ENCODE data around the gene HOXD8. TPM values are rescaled to one million over a fixed set of nuclear protein-coding genes. Genes with fewer than 3 reads are reported as not detected.

The HOXD8 gene
- total RNA-seq, 4 donors from 2014 or later = 1.4 to 6.0 (median 2.6) TPM

DNA sequence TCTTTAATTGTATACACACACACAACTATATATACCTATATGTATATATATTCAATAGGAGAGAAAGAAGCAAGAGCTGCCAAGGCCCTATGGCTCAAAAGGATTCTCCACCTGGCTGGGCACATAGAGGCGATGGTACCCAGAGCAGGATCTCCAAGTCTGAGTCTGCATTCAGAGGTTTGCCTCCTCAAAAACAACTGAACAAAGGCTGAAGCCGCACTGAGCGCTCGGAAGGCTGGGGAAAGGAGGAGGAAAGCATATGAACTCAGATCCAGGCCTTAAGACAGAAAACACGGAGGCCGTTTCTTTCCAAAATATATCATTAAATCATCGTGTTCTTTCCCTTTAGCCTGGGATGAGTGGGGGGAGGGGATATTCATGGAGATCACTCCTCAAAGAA lies 26.3 kb upstream of the HOXD8 start:
- peaks cover 99% of the 10 kb centered on the region for H3K27me3 ChIP-seq
- 59% methylated on average over 7 of the region's 7 CpGs for WGBS
- TF ChIP-seq EP300 (IDR thresholded peaks at IDR 0.05) (no peak), POLR2A (IDR thresholded peaks at IDR 0.05) (no peak), POLR2AphosphoS5 (IDR thresholded peaks at IDR 0.05) (no peak)
- TF ChIP-seq, protein P1, sequence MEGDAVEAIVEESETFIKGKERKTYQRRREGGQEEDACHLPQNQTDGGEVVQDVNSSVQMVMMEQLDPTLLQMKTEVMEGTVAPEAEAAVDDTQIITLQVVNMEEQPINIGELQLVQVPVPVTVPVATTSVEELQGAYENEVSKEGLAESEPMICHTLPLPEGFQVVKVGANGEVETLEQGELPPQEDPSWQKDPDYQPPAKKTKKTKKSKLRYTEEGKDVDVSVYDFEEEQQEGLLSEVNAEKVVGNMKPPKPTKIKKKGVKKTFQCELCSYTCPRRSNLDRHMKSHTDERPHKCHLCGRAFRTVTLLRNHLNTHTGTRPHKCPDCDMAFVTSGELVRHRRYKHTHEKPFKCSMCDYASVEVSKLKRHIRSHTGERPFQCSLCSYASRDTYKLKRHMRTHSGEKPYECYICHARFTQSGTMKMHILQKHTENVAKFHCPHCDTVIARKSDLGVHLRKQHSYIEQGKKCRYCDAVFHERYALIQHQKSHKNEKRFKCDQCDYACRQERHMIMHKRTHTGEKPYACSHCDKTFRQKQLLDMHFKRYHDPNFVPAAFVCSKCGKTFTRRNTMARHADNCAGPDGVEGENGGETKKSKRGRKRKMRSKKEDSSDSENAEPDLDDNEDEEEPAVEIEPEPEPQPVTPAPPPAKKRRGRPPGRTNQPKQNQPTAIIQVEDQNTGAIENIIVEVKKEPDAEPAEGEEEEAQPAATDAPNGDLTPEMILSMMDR (IDR thresholded peaks at IDR 0.05) = no peak
- no peak for DNase-seq (ENCODE audit: low spot score in 2 of 2)
- peaks cover 56% of the 10 kb centered on the region for H3K4me1 ChIP-seq
- H3K4me3 ChIP-seq = no peak overlapping the region
- no peaks in the 10 kb centered on the region for H3K36me3 ChIP-seq
- no peak overlapping the region for H3K27ac ChIP-seq
- no peaks in the 10 kb centered on the region for H3K9me3 ChIP-seq

DNA sequence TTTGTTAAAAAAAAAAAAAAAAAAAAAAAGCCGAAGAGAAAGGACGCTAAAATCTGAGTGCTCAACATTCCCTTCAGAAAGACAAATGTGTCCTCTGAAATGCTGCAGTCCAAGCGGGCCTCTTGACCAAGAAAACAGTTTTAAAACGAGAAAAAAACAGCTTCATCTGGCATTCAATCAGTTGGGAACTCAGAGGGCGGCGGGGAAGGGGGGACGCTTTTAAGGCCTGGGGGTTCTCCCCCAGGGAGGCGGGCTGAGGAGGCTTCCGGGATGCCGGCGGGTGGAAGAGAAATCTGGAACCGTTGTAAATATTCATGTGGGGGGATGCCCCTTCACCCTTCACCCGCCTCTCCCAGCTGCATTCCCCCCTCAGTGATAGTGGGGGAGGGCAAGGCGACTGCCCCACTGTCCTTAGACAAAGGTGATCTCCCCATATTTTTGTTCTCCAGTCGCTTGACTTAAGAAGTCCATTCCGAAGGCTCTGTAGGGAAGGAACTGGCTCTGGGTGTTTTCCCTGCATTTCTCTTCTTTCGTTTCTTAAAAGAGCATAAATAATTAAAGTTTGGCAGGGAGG lies 25.7 kb upstream of the HOXD8 start:
- H3K4me3 ChIP-seq = peak overlapping the region; percentile 26
- no peak overlapping the region for H3K27ac ChIP-seq
- peaks cover 56% of the 10 kb centered on the region for H3K4me1 ChIP-seq
- no peaks in the 10 kb centered on the region for H3K36me3 ChIP-seq
- WGBS = 14% methylated on average over 17 of the region's 17 CpGs
- TF ChIP-seq, protein P1 (IDR thresholded peaks at IDR 0.05) = no peak
- no peak for TF ChIP-seq POLR2A (IDR thresholded peaks at IDR 0.05)
- TF ChIP-seq EP300 (IDR thresholded peaks at IDR 0.05) = no peak
- TF ChIP-seq POLR2AphosphoS5 (IDR thresholded peaks at IDR 0.05) = no peak
- no peaks in the 10 kb centered on the region for H3K9me3 ChIP-seq
- H3K27me3 ChIP-seq = peaks cover 99% of the 10 kb centered on the region
- no peak for DNase-seq (ENCODE audit: low spot score in 2 of 2)

DNA sequence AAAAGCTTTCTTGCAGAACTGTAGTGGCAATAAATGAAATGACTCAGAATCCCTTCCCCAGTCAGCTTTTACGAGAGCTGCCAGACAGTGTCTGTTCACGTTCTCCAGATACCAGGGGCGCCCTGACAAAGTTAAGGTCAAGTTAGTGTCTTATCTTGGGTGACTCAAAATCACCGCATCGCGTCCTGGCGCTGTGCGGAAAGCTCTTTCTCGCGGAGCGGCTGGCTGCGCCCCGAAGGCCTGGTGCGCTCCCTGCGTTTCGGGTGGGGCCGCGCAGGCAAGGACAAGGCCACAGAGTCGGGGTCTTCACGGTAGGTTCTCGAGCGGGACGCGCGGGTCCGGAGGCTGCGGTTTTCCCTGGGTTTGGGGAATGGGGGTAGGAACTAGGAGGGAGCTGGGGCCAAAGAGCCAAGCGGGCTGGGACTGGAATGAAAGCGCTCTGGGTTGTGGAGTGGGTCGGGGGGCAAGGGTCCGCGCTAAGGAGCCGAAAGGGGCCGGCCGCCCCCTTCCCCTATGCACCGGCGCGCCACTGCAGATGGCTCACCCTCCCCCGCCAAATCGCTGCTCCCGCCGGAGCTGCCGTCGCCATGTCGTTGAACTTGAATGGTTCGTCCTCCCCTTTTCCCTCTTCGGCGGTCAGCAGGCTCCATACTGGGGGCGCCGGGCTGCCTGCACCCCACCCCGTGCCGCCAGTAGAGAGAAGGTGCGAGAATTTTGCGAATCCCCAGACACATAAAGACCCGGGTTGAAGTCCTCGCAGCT lies 25.0 kb upstream of the HOXD8 start:
- H3K27ac ChIP-seq = no peak overlapping the region
- H3K4me1 ChIP-seq = peaks cover 55% of the 10 kb centered on the region
- H3K36me3 ChIP-seq = no peaks in the 10 kb centered on the region
- H3K9me3 ChIP-seq = no peaks in the 10 kb centered on the region
- peak in 1 of 2 donors; percentile 78 for DNase-seq (ENCODE audit: low spot score in 2 of 2)
- TF ChIP-seq POLR2AphosphoS5 (IDR thresholded peaks at IDR 0.05) = no peak
- TF ChIP-seq POLR2A (IDR thresholded peaks at IDR 0.05) = no peak
- TF ChIP-seq, protein P1 (IDR thresholded peaks at IDR 0.05) = no peak
- no peak for TF ChIP-seq EP300 (IDR thresholded peaks at IDR 0.05)
- 2% methylated on average over 27 of the region's 56 CpGs for WGBS
- peaks cover 99% of the 10 kb centered on the region for H3K27me3 ChIP-seq
- peak overlapping the region; percentile 26 for H3K4me3 ChIP-seq

DNA sequence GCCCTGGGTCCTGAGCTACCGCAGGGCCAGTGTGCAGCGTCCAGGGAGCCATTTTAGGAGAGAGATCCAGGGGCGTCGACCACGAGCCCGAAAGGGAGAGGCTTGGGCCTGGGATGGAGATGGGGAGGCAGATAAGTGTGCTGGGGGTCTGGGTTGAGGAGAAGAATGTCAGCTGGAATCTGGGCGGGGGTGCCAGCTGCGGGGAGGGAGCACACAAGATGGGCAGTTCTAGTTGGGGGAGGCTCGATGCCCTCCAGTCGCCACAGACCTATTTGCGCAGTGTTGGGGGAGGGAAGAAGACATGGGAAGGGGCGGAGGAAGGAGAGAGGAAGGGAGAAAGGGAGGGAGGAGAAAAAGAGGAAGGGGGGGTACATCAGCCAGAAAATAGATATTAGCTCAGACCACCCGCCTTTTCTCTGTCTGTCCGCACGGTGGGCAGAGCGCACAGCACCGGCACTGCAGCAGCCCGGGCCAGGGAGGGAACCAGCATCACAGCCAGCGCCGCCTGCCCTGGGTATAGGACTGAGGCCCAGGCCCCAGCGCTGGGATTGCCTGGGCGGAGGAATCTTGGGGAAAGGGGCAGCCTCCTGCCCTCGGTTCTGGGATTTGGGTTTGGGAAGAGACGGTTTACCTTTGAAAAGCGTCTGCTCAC lies 24.3 kb upstream of the HOXD8 start:
- no peak for TF ChIP-seq POLR2A (IDR thresholded peaks at IDR 0.05)
- TF ChIP-seq, protein P1 (IDR thresholded peaks at IDR 0.05) = no peak
- no peak for TF ChIP-seq POLR2AphosphoS5 (IDR thresholded peaks at IDR 0.05)
- TF ChIP-seq EP300 (IDR thresholded peaks at IDR 0.05) = no peak
- H3K4me3 ChIP-seq = peak overlapping the region; percentile 26
- H3K4me1 ChIP-seq = peaks cover 48% of the 10 kb centered on the region
- H3K9me3 ChIP-seq = no peaks in the 10 kb centered on the region
- no peak overlapping the region for H3K27ac ChIP-seq
- 18% methylated on average over 20 of the region's 25 CpGs for WGBS
- peak in 1 of 2 donors; percentile 75 for DNase-seq (ENCODE audit: low spot score in 2 of 2)
- H3K27me3 ChIP-seq = peaks cover 99% of the 10 kb centered on the region
- no peaks in the 10 kb centered on the region for H3K36me3 ChIP-seq

All from suprapubic skin (tissue), 4 donors.